GM12874 (cell line): ENCODE data around the gene FGD3.

ENCODE experiments used
- CTCF ChIP-seq: IDR thresholded peaks from 2 replicates; pipeline ENCODE4 v1.5.1; 2011; ENCODE audit warnings: low read depth, mild to moderate bottlenecking, control low read depth, low read length, moderate library complexity; ENCODE audit not compliant: insufficient read depth

Gene FGD3

DNA sequence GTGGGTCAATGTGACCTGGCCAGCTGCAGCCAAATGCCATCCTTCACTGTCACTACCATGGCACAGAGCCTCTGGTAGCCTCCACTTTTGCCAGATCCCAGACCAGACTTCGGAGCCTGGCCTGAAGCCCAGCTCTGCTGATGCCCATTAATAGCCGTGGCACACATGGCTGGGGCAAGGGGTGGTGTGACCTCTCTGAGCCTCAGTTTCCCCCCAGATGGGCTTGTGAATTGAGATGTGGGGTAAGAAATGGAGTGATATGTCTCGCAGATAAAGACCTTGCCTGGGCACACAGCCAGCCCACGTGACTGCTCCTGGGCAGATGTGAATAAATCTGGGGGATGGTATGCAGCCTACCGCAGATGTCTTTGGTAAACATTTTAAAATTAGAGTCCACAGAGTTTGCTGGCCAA is 125.1 kb downstream of the FGD3 start:
- no peak for TF ChIP-seq CTCF

DNA sequence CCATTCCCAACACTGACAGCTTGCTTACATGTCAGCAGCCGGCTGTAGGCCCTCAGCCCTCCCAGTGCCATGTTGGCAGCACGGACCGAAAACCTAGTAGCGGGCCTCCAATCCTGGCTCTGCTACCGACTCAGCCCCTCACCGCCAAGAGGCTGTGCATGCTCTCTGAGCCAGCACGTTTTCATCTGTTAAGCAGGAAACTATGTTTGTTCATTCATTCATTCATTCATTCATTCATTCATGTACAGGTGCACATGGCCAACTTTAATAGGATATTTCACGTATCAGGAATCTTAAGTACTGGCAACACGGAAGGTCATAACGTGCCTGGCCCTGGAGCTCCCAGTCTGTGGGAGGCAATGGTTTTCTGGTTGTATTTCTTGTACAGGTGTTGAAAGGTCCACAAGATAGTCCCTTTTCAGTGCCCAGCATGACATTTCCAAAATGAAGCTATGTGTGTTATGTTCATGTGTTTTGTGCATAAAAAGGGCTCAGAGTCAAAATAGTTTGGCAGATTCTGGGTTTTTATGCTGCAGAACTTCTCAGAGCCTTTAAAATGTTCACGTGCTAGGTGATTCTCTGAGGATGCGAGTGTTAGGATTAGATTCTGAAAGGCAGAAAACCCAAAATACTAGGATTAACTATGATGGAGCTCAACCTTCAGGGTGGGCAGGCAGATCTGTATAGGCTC is 128.9 kb downstream of the FGD3 start:
- no peak for TF ChIP-seq CTCF

- TF ChIP-seq CTCF = no peak
Measured at GRCh38 chr9:93076792-93077128, 129.4 kb downstream of the FGD3 start.

- TF ChIP-seq CTCF = no peak
Measured at GRCh38 chr9:93077367-93077766, 130.0 kb downstream of the FGD3 start.

DNA sequence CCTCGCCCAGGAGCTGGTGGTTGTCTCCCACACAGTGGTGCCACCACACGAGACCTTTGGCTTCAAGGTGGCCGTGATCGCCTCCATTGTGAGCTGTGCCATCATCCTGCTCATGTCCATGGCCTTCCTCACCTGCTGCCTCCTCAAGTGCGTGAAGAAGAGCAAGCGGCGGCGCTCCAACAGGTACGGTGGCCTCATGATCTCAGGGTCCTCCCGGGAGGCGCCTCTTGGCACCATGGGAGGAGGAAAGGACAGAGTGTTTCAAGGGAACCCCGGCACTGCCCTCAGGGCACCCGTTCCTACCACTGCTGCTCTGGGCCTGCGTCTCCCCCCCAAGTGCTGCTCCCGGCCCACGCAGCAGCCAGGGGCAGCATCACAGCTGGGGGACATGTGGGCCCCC is 130.5 kb downstream of the FGD3 start:
- TF ChIP-seq CTCF = no peak

GRCh38 chr9:93079371-93079770 is 132.0 kb downstream of the FGD3 start:
- no peak for TF ChIP-seq CTCF

DNA sequence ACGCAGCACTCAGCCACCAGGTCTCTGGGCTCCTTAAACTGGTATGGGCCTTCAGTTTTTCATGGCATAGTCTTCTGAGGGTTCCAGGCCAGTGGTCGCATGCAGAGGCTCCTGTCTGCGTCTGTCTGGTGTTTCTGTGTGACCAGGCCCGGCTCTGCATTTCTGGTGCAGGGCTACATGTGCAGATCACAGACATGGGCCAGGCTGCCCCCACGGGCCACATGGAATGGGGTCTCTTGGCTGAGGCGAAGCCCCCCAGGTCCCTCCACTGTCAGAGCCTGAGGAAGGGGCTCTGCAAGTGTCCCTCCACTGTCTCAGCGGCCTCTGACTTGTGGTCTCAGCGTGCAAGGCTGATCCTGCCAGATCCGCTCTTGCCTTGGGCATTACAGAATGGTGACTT is 133.1 kb downstream of the FGD3 start:
- TF ChIP-seq CTCF = no peak
